ENCODE results near the gene PER1. TPM values are rescaled to one million over a fixed set of nuclear protein-coding genes. Genes with fewer than 3 reads are reported as not detected.
"Not testable (repeated sequence)": the region's sequence is repeated elsewhere in the genome, so short reads cannot be mapped to it uniquely, and the experiment has no call there.

Gene PER1
- total and polyA plus RNA-seq, 9 donors: 25.6 to 103 (median 63.8) TPM

DNA sequence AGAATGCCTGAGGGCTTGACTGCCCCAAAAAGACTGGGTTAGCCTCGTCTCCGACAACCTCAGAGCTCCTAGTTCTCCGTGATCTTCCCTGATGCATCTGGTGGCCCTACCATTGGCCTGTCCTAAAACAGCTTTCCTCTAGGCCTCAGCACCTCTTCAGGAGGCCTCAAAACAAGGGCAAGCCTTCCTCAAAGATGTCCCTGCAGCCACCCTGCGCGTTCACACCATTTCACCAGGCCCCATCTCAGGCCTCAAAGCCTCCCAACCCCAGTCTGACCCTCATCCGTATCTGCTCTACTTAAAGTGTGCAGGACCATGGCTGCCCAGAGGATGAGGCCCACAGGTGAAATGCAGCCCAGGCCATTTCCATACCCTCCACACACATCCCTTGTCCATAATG lies 41.3 kb downstream of the PER1 start:
- no peaks in the 10 kb centered on the region for H3K36me3 ChIP-seq (ENCODE audit: control insufficient read depth, insufficient read depth, low read length)
- H3K27me3 ChIP-seq (ENCODE audit: control insufficient read depth, insufficient read depth, low read length): peaks cover 70% of the 10 kb centered on the region
- no peaks in the 10 kb centered on the region for H3K9me3 ChIP-seq (replicated peaks; ENCODE audit: control insufficient read depth, low read depth, low read length)
- H3K4me1 ChIP-seq (ENCODE audit: control insufficient read depth, insufficient read depth, low read length): peaks cover 8% of the 10 kb centered on the region
- no peak overlapping the region for H3K27ac ChIP-seq (ENCODE audit: low read length)
- DNase-seq: no peak
- WGBS (ENCODE audit: insufficient coverage): 81% methylated on average over 6 of the region's 6 CpGs
- no peak overlapping the region for H3K4me3 ChIP-seq (ENCODE audit: low read length)

- DNase-seq: no peak
These were observed 41.8 kb downstream of the PER1 start for GRCh38 chr17:8110456-8110804.

GRCh38 chr17:8109661-8110455 lies 42.3 kb downstream of the PER1 start:
- Histone ChIP-seq H3K4me3 (ENCODE audit: low read length) (peak overlapping the region; percentile 17), H3K36me3 (ENCODE audit: control insufficient read depth, insufficient read depth, low read length) (no peaks in the 10 kb centered on the region), H3K4me1 (ENCODE audit: control insufficient read depth, insufficient read depth, low read length) (peaks cover 8% of the 10 kb centered on the region), H3K9me3 (replicated peaks; ENCODE audit: control insufficient read depth, low read depth, low read length) (no peaks in the 10 kb centered on the region), H3K27ac (ENCODE audit: low read length) (no peak overlapping the region), H3K27me3 (ENCODE audit: control insufficient read depth, insufficient read depth, low read length) (peaks cover 63% of the 10 kb centered on the region)
- DNase-seq: peak; percentile 24
- 3% methylated on average over 55 of the region's 63 CpGs for WGBS (ENCODE audit: insufficient coverage)

More at GRCh38 chr17:8110456-8110804, 41.8 kb downstream of the PER1 start:
- no peak overlapping the region for H3K4me3 ChIP-seq (ENCODE audit: low read length)
- H3K4me1 ChIP-seq (ENCODE audit: control insufficient read depth, insufficient read depth, low read length): peaks cover 8% of the 10 kb centered on the region
- no peaks in the 10 kb centered on the region for H3K36me3 ChIP-seq (ENCODE audit: control insufficient read depth, insufficient read depth, low read length)
- no peak overlapping the region for H3K27ac ChIP-seq (ENCODE audit: low read length)
- WGBS (ENCODE audit: insufficient coverage): 38% methylated on average over 7 of the region's 10 CpGs
- peaks cover 66% of the 10 kb centered on the region for H3K27me3 ChIP-seq (ENCODE audit: control insufficient read depth, insufficient read depth, low read length)
- no peaks in the 10 kb centered on the region for H3K9me3 ChIP-seq (replicated peaks; ENCODE audit: control insufficient read depth, low read depth, low read length)

DNA sequence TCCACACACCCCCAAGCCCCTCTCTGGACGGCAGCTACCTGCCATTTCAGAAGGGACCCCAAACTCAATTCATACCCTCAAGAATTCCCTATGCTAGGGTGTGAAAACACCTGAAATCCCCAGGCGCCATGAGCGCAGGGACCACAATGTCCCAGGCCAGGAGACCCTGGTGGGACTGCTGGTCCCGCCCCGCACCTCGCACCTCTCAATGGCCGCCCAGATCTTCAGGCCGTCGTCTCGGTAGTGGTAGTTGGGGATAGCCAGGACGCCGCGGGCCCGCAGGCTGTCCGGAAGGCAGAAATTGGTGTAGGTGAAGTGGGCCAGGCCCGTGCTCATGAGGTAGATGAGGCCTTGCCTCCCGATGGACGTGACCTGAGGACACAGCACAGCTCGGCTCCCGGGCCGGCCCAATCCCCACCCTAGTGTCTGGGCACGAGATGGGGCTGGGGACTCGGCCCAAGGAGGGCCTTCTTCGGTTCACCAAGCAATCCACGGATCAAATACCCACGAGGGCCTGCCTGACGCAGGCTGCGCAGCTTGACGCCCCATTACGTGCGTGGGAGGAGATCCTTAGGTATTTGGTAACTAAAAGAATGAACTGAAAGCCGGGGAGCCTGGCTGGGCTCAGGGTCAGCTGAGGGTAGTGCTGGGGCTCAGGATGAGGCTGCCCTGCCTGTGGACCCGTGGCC lies 43.1 kb downstream of the PER1 start:
- no peak for DNase-seq
- Histone ChIP-seq H3K36me3 (ENCODE audit: control insufficient read depth, insufficient read depth, low read length) (no peaks in the 10 kb centered on the region), H3K27ac (ENCODE audit: low read length) (no peak overlapping the region), H3K27me3 (ENCODE audit: control insufficient read depth, insufficient read depth, low read length) (peaks cover 56% of the 10 kb centered on the region), H3K4me1 (ENCODE audit: control insufficient read depth, insufficient read depth, low read length) (peaks cover 8% of the 10 kb centered on the region), H3K4me3 (ENCODE audit: low read length) (no peak overlapping the region), H3K9me3 (replicated peaks; ENCODE audit: control insufficient read depth, low read depth, low read length) (no peaks in the 10 kb centered on the region)
- WGBS (ENCODE audit: insufficient coverage): 75% methylated on average over 31 of the region's 33 CpGs

GRCh38 chr17:8106980-8107379 lies 45.2 kb downstream of the PER1 start:
- H3K9me3 ChIP-seq (replicated peaks; ENCODE audit: control insufficient read depth, low read depth, low read length); H3K4me3 ChIP-seq (ENCODE audit: low read length); H3K36me3 ChIP-seq (ENCODE audit: control insufficient read depth, insufficient read depth, low read length); DNase-seq; H3K27ac ChIP-seq (ENCODE audit: low read length); H3K4me1 ChIP-seq (ENCODE audit: control insufficient read depth, insufficient read depth, low read length): not testable (repeated sequence)
- 96% methylated on average over 4 of the region's 4 CpGs for WGBS (ENCODE audit: insufficient coverage)
- peaks cover 40% of the 10 kb centered on the region for H3K27me3 ChIP-seq (ENCODE audit: control insufficient read depth, insufficient read depth, low read length)

GRCh38 chr17:8105957-8106398 lies 46.2 kb downstream of the PER1 start:
- WGBS (ENCODE audit: insufficient coverage): 54% methylated on average over 5 of the region's 5 CpGs
- no peak for DNase-seq
- no peak overlapping the region for H3K4me3 ChIP-seq (ENCODE audit: low read length)
- peaks cover 32% of the 10 kb centered on the region for H3K27me3 ChIP-seq (ENCODE audit: control insufficient read depth, insufficient read depth, low read length)
- H3K9me3 ChIP-seq (replicated peaks; ENCODE audit: control insufficient read depth, low read depth, low read length): no peaks in the 10 kb centered on the region
- H3K36me3 ChIP-seq (ENCODE audit: control insufficient read depth, insufficient read depth, low read length): no peaks in the 10 kb centered on the region
- H3K4me1 ChIP-seq (ENCODE audit: control insufficient read depth, insufficient read depth, low read length): peaks cover 8% of the 10 kb centered on the region
- H3K27ac ChIP-seq (ENCODE audit: low read length): no peak overlapping the region

DNA sequence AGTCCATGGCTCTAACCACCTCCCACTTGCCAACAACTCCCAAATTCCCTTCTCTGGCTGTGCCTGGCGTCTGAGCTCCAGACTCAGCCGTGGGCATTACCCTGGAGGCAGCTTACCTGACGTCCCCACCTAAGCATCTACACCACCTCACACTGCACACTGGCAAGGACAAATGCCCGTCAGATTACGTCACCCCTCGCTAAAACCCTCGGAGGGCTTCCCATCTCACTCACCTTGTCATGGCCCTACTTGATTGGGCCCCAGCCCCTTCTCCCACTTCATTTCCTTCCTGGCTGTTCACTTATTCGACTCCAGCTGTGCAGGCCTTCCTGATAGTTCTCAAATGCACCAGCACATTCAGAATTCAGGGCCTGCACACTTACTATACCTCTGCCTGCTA lies 47.3 kb downstream of the PER1 start:
- H3K4me3 ChIP-seq (ENCODE audit: low read length): no peak overlapping the region

DNA sequence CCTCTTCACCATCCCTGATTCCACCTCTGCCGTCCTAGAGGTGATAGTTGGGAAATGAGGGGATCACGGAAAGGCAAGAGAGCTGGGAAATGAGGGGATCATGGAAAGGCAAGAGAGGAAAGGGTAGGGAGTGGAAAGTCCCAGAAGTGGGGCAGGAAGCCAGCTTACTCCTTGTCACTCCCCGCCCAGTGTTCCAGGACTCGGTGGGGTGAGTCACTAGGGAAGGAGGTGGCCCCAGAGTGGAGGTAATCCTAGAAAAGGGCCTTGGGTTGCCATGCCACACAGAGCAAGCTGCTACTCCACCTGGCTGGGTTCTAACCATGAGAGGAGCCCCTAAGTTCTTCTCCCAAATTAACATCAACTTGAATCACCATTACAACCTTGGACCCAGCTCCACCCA lies 48.7 kb downstream of the PER1 start:
- Histone ChIP-seq H3K4me3 (ENCODE audit: low read length) (no peak overlapping the region), H3K4me1 (ENCODE audit: control insufficient read depth, insufficient read depth, low read length) (no peaks in the 10 kb centered on the region), H3K27ac (ENCODE audit: low read length) (no peak overlapping the region), H3K27me3 (ENCODE audit: control insufficient read depth, insufficient read depth, low read length) (peaks cover 8% of the 10 kb centered on the region), H3K9me3 (replicated peaks; ENCODE audit: control insufficient read depth, low read depth, low read length) (no peaks in the 10 kb centered on the region), H3K36me3 (ENCODE audit: control insufficient read depth, insufficient read depth, low read length) (no peaks in the 10 kb centered on the region)
- no peak for DNase-seq
- WGBS (ENCODE audit: insufficient coverage): 90% methylated on average over 2 of the region's 4 CpGs

More for the DNA sequence above, 47.3 kb downstream of the PER1 start:
- no peaks in the 10 kb centered on the region for H3K36me3 ChIP-seq (ENCODE audit: control insufficient read depth, insufficient read depth, low read length)
- H3K27me3 ChIP-seq (ENCODE audit: control insufficient read depth, insufficient read depth, low read length): peaks cover 21% of the 10 kb centered on the region
- WGBS (ENCODE audit: insufficient coverage): 68% methylated on average over 8 of the region's 8 CpGs
- no peaks in the 10 kb centered on the region for H3K9me3 ChIP-seq (replicated peaks; ENCODE audit: control insufficient read depth, low read depth, low read length)
- H3K4me1 ChIP-seq (ENCODE audit: control insufficient read depth, insufficient read depth, low read length): peaks cover 2% of the 10 kb centered on the region
- no peak for DNase-seq
- no peak overlapping the region for H3K27ac ChIP-seq (ENCODE audit: low read length)

GRCh38 chr17:8101721-8102120 lies 50.5 kb downstream of the PER1 start:
- no peak overlapping the region for H3K27ac ChIP-seq (ENCODE audit: low read length)
- H3K36me3 ChIP-seq (ENCODE audit: control insufficient read depth, insufficient read depth, low read length): no peaks in the 10 kb centered on the region
- H3K4me3 ChIP-seq (ENCODE audit: low read length): no peak overlapping the region
- H3K27me3 ChIP-seq (ENCODE audit: control insufficient read depth, insufficient read depth, low read length): no peaks in the 10 kb centered on the region
- no peaks in the 10 kb centered on the region for H3K9me3 ChIP-seq (replicated peaks; ENCODE audit: control insufficient read depth, low read depth, low read length)
- no peaks in the 10 kb centered on the region for H3K4me1 ChIP-seq (ENCODE audit: control insufficient read depth, insufficient read depth, low read length)
- DNase-seq: no peak
- 41% methylated on average over 6 of the region's 6 CpGs for WGBS (ENCODE audit: insufficient coverage)

DNA sequence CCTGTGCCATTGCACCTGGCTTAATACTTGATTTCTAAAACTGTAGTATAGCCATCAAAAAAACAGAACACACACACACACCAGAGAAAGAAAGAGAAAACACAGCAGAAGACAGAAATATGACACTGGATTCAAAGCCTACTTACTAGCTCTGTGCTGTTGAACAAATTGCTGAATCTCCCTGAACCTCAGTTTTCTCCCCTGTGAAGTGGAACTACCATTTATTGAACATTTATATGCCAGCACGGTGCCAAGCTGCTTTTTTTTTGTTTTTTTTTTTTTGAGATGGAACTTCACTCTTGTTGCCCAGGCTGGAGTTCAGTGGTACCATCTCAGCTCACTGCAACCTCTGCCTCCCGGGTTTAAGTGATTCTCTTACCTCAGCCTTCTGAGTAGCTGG lies 51.4 kb downstream of the PER1 start:
- no peak for DNase-seq
- Histone ChIP-seq H3K9me3 (replicated peaks; ENCODE audit: control insufficient read depth, low read depth, low read length) (no peaks in the 10 kb centered on the region), H3K4me1 (ENCODE audit: control insufficient read depth, insufficient read depth, low read length) (no peaks in the 10 kb centered on the region), H3K4me3 (ENCODE audit: low read length) (no peak overlapping the region), H3K27ac (ENCODE audit: low read length) (no peak overlapping the region), H3K36me3 (ENCODE audit: control insufficient read depth, insufficient read depth, low read length) (no peaks in the 10 kb centered on the region), H3K27me3 (ENCODE audit: control insufficient read depth, insufficient read depth, low read length) (peaks cover 5% of the 10 kb centered on the region)
- WGBS (ENCODE audit: insufficient coverage): no CpG with 5 or more reads among the region's 2 CpGs

Measured in muscle of leg (tissue), 11 donors.